ENCODE data around the gene B9D2. TPM values are rescaled to one million over a fixed set of nuclear protein-coding genes. Genes with fewer than 3 reads are reported as not detected.

The B9D2 gene
- total RNA-seq, 1 donor from 2014 or later = 7.6 TPM

- no peak overlapping the region for H3K27ac Mint-ChIP-seq (ENCODE audit: unreplicated experiment)
- peaks cover 5% of the 10 kb centered on the region for H3K36me3 Mint-ChIP-seq (ENCODE audit: unreplicated experiment)
These were observed 57.8 kb downstream of the B9D2 start for GRCh38 chr19:41305927-41306793.

DNA sequence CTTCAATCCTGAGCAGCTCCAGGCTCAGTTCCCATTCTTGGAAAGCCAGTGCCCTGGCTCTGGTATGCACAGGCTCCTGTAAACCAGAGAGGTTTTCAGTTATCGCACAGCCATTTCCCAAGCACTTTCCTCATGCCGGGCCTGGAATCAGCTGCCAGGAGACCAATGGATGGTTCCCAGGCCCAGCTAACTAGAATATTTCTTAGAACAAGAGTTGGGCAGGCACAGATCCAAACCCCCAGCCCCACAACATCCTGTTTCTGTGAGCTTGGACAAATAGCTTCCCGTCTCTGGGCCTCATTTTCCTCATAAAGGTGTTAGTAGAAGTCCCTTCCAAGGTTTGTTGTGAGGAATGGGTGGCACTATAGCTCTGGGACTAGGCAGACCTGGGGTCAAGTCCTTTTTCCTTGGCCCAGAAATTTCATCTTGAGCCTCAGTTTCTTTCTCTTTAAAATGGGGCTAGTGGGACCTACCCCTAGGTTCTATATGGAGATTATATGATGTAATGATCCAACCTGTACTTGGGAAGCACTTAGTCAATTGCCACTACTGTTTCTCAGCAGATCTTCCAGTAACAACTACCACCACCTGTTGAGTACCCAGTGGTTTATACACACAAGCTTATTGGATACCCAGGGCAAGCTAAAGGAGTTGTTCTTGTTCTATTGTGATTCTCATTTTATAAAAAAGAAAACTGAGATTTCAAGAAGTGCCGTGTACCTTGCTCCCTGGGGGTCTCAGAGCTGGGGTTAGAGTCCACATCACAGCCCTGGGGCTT, 59.1 kb downstream of the B9D2 start:
- Mint-ChIP-seq H3K36me3 (ENCODE audit: unreplicated experiment) (peaks cover 5% of the 10 kb centered on the region), H3K27ac (ENCODE audit: unreplicated experiment) (no peak overlapping the region), H3K9me3 (ENCODE audit: unreplicated experiment) (peaks cover 14% of the 10 kb centered on the region), H3K27me3 (ENCODE audit: unreplicated experiment) (peaks cover 7% of the 10 kb centered on the region), H3K4me1 (ENCODE audit: low read depth, unreplicated experiment) (peaks cover 23% of the 10 kb centered on the region), H3K4me3 (ENCODE audit: unreplicated experiment) (no peak overlapping the region)
- no peak for DNase-seq
- TF ChIP-seq, protein P1, sequence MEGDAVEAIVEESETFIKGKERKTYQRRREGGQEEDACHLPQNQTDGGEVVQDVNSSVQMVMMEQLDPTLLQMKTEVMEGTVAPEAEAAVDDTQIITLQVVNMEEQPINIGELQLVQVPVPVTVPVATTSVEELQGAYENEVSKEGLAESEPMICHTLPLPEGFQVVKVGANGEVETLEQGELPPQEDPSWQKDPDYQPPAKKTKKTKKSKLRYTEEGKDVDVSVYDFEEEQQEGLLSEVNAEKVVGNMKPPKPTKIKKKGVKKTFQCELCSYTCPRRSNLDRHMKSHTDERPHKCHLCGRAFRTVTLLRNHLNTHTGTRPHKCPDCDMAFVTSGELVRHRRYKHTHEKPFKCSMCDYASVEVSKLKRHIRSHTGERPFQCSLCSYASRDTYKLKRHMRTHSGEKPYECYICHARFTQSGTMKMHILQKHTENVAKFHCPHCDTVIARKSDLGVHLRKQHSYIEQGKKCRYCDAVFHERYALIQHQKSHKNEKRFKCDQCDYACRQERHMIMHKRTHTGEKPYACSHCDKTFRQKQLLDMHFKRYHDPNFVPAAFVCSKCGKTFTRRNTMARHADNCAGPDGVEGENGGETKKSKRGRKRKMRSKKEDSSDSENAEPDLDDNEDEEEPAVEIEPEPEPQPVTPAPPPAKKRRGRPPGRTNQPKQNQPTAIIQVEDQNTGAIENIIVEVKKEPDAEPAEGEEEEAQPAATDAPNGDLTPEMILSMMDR (IDR thresholded peaks at IDR 0.05; ENCODE audit: partially characterized antibody, unreplicated experiment) = no peak

More at GRCh38 chr19:41305927-41306793, 57.8 kb downstream of the B9D2 start:
- H3K9me3 Mint-ChIP-seq (ENCODE audit: unreplicated experiment) = peaks cover 21% of the 10 kb centered on the region
- peaks cover 15% of the 10 kb centered on the region for H3K27me3 Mint-ChIP-seq (ENCODE audit: unreplicated experiment)
- TF ChIP-seq, protein P1 (IDR thresholded peaks at IDR 0.05; ENCODE audit: partially characterized antibody, unreplicated experiment) = no peak
- H3K4me1 Mint-ChIP-seq (ENCODE audit: low read depth, unreplicated experiment) = peaks cover 22% of the 10 kb centered on the region
- no peak for DNase-seq
- no peak overlapping the region for H3K4me3 Mint-ChIP-seq (ENCODE audit: unreplicated experiment)

Other genes starting within 250 kb of the B9D2 start
- gene CYP2F1, start 249.7 kb downstream of the B9D2 start, total RNA-seq (ENCODE audit: unreplicated experiment) = not detected
- 6.0 TPM for gene CYP2S1, start 170.9 kb downstream of the B9D2 start, total RNA-seq (ENCODE audit: unreplicated experiment)
- not detected for gene AXL, start 144.9 kb downstream of the B9D2 start, total RNA-seq (ENCODE audit: unreplicated experiment)
- gene HNRNPUL1, start 99.8 kb downstream of the B9D2 start, total RNA-seq (ENCODE audit: unreplicated experiment) = 201 TPM
- gene CCDC97, start 54.0 kb downstream of the B9D2 start, total RNA-seq (ENCODE audit: unreplicated experiment) = 36.7 TPM
- gene TGFB1, start 10.2 kb downstream of the B9D2 start, total RNA-seq (ENCODE audit: unreplicated experiment) = 26.0 TPM
- 52.6 TPM for gene TMEM91, start 12.4 kb upstream of the B9D2 start, total RNA-seq (ENCODE audit: unreplicated experiment)
- gene EXOSC5, start 33.2 kb upstream of the B9D2 start, total RNA-seq (ENCODE audit: unreplicated experiment) = 18.2 TPM
- 11.0 TPM for gene BCKDHA, start 33.7 kb upstream of the B9D2 start, total RNA-seq (ENCODE audit: unreplicated experiment)
- gene B3GNT8, start 63.2 kb upstream of the B9D2 start, total RNA-seq (ENCODE audit: unreplicated experiment) = 15.9 TPM
- 99.4 TPM for gene DMAC2, start 75.8 kb upstream of the B9D2 start, total RNA-seq (ENCODE audit: unreplicated experiment)
- not detected for gene ERICH4, start 79.0 kb upstream of the B9D2 start, total RNA-seq (ENCODE audit: unreplicated experiment)
- not detected for gene CEACAM21, start 212.0 kb upstream of the B9D2 start, total RNA-seq (ENCODE audit: unreplicated experiment)